Measurements from ENCODE around the gene POGK.

Gene POGK

DNA sequence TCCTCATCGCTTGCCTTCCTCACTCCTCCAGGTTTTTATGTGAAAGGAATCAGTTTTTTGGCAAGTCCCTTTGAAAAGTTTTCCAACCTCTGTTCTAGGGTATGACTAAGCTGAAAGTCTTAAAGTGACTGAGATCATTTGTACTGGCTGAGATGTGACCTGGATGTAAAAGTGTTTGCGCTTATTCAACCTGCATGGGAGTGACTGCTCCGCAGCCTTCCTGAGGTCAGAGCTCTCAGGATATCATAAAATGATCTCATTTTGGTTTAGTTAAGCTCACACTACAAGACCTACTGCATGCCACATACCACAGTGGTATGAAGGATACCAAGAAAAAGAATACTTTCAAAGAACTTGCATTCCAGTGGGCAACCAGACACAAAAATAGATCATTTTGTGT lies 66.6 kb downstream of the POGK start:
- DNase-seq, result no peak
